T-cell (primary cell): Measurements from ENCODE around the gene GNAT1. TPM values are rescaled to one million over a fixed set of nuclear protein-coding genes. Genes with fewer than 3 reads are reported as not detected.

Experiments used
- ATAC-seq, 4 experiments: fragments of 200-7000 bp in 3 of 4; fragments of 150-1000 bp in 1 of 4; cut with Tn5 transposase; replicated peaks in 1 of 4; 1 replicate in 3 of 4; 2 replicates in 1 of 4; pipeline ENCODE4 v1.10.0; 2021; ENCODE audit warnings: moderate library complexity in 3 of 4, mild to moderate bottlenecking in 2 of 4, moderate number of reproducible peaks in 1 of 4
- CTCF ChIA-PET, 2 donors: fragments of 300-600 bp; sonication (Branson Sonifier 250); formaldehyde crosslinking; loops; one replicate each; lab custom pipeline; 2022; ENCODE audit warnings: antibody characterized with exemption in 2 of 2; lab: Charles Lee
- POLR2A ChIA-PET, 2 donors: fragments of 300-600 bp; sonication (Branson Sonifier 250); formaldehyde crosslinking; loops; one replicate each; lab custom pipeline; 2022; ENCODE audit warnings: antibody characterized with exemption in 2 of 2; lab: Charles Lee
- DNase-seq, 35 experiments: peaks; one replicate each; pipeline versions ENCODE4 v3.0.0 to v3.0.0-alpha.2; 2013 to 2023
- H3K27ac ChIP-seq: one replicate; pipeline ENCODE4 v1.5.1; 2013; ENCODE audit warnings: low read length
- H3K27me3 ChIP-seq, 2 experiments: replicated peaks in 1 of 2; 1 replicate in 1 of 2; 2 replicates in 1 of 2; pipeline versions ENCODE4 v1.6.1 to v1.7.0; 2013; ENCODE audit warnings: low read length in 1 of 2, mixed read lengths in 1 of 2; ENCODE audit not compliant: control insufficient read depth in 2 of 2, insufficient read depth in 2 of 2; ENCODE audit errors: extremely low read depth in 1 of 2
- H3K36me3 ChIP-seq, 2 donors: 1 replicate in 1 of 2; 2 replicates in 1 of 2; pipeline versions ENCODE4 v1.6.1 to v1.7.0; 2013; ENCODE audit warnings: low read length in 1 of 2; ENCODE audit not compliant: control insufficient read depth in 2 of 2, insufficient read depth in 1 of 2; ENCODE audit errors: extremely low read depth in 1 of 2
- H3K4me1 ChIP-seq, 2 experiments: 1 replicate in 1 of 2; 2 replicates in 1 of 2; pipeline versions ENCODE4 v1.6.1 to v1.7.0; 2013; ENCODE audit warnings: low read length in 2 of 2, mixed read lengths in 1 of 2; ENCODE audit not compliant: insufficient read depth in 2 of 2, control insufficient read depth in 1 of 2; ENCODE audit errors: extremely low read depth in 1 of 2
- H3K4me3 ChIP-seq, 2 donors: 1 replicate in 1 of 2; 2 replicates in 1 of 2; pipeline versions ENCODE4 v1.5.1 to v1.7.0; 2013; ENCODE audit warnings: mild to moderate bottlenecking in 2 of 2, low read length in 1 of 2, moderate library complexity in 1 of 2; ENCODE audit not compliant: control insufficient read depth in 1 of 2; ENCODE audit errors: extremely low read depth in 1 of 2
- H3K9me3 ChIP-seq: 2 replicates; pipeline ENCODE4 v1.7.0; 2013
- H3K27ac Mint-ChIP-seq, 2 donors: one replicate each; pipeline ENCODE4 v1.8.0; 2020 to 2021; ENCODE audit warnings: mild to moderate bottlenecking in 2 of 2, mixed read lengths in 2 of 2
- H3K27me3 Mint-ChIP-seq, 2 donors: one replicate each; pipeline ENCODE4 v1.8.0; 2021 to 2022; ENCODE audit warnings: mixed read lengths in 2 of 2
- H3K36me3 Mint-ChIP-seq: one replicate; pipeline ENCODE4 v1.8.0; 2021; ENCODE audit warnings: mixed read lengths
- H3K4me1 Mint-ChIP-seq, 3 donors: one replicate each; pipeline ENCODE4 v1.8.0; 2020 to 2022; ENCODE audit warnings: mixed read lengths in 3 of 3, mild to moderate bottlenecking in 1 of 3
- H3K4me3 Mint-ChIP-seq, 3 donors: one replicate each; pipeline ENCODE4 v1.8.0; 2020 to 2022; ENCODE audit warnings: mild to moderate bottlenecking in 3 of 3, mixed read lengths in 3 of 3, moderate library complexity in 3 of 3
- H3K9me3 Mint-ChIP-seq, 3 donors: one replicate each; pipeline ENCODE4 v1.8.0; 2020 to 2022; ENCODE audit warnings: mixed read lengths in 3 of 3
- WGBS: methylation state at CpG from one replicate; pipeline ENCODE4 v1.1.5; 2013; ENCODE audit warnings: missing lambda C conversion rate; ENCODE audit not compliant: insufficient coverage; 5-methylcytosine and 5-hydroxymethylcytosine counted together
- total RNA-seq, 35 experiments: library from RNA in 6 of 35; stranded (reverse) in 6 of 35; fragments of 120-200 nt in 1 of 35; gene quantifications; one replicate each; pipeline versions ENCODE4 v1.2.1 to v1.2.4 and lab custom pipeline; 2013 to 2026

GNAT1 gene
- total RNA-seq, 5 donors from 2014 or later (not counting 1 experiment from before 2014, with no cell fraction given) = 0.28 TPM; not detected in 4

- H3K9me3 ChIP-seq = no peaks in the 10 kb centered on the region
- no peaks in the 10 kb centered on the region for H3K27me3 Mint-ChIP-seq
- ChIA-PET CTCF (no interaction called here), POLR2A (no interaction called here)
- H3K36me3 Mint-ChIP-seq = no peaks in the 10 kb centered on the region
- no peak for DNase-seq
- no peak overlapping the region for H3K4me3 ChIP-seq
- no peaks in the 10 kb centered on the region for H3K4me1 Mint-ChIP-seq
- WGBS = 90% methylated on average over 18 of the region's 21 CpGs
- no peaks in the 10 kb centered on the region for H3K36me3 ChIP-seq
- H3K9me3 Mint-ChIP-seq = no peaks in the 10 kb centered on the region
- H3K27ac ChIP-seq = no peak overlapping the region
- H3K4me1 ChIP-seq = no peaks in the 10 kb centered on the region
- H3K4me3 Mint-ChIP-seq = no peak overlapping the region
- ATAC-seq = no peak
- no peak overlapping the region for H3K27ac Mint-ChIP-seq
- peaks cover 0 to 38% of the 10 kb centered on the region in 2 experiments for H3K27me3 ChIP-seq
Measured at GRCh38 chr3:50184242-50184978, 7.0 kb upstream of the GNAT1 start.

DNA sequence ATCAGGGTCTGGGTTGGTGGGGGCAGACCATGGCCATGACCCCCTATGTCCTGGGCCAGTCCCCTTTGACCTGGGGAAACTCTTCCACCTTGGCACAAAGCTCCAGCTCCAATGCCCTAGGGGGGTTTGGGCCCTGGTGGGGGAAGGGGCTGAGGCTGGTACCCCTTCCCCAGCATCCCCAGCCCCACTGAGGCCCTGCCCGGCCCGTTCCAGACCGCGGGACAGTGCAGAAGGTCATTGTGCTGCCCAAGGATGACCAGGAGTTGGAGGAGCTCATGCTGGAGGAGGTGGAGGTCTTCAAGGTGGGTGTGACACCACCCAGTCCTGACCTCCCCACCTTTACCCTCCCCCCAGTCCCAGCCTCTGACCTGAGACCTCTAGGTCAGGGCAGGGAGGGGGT, 6.2 kb upstream of the GNAT1 start:
- H3K4me1 Mint-ChIP-seq = no peaks in the 10 kb centered on the region
- Histone ChIP-seq H3K4me1 (no peaks in the 10 kb centered on the region), H3K36me3 (no peaks in the 10 kb centered on the region), H3K27me3 (peaks cover 0 to 38% of the 10 kb centered on the region in 2 experiments), H3K9me3 (no peaks in the 10 kb centered on the region), H3K27ac (no peak overlapping the region), H3K4me3 (no peak overlapping the region)
- H3K4me3 Mint-ChIP-seq = no peak overlapping the region
- no peaks in the 10 kb centered on the region for H3K27me3 Mint-ChIP-seq
- WGBS = no CpG with 5 or more reads among the region's 4 CpGs
- no peak for DNase-seq
- CTCF ChIA-PET = no interaction called here
- no peaks in the 10 kb centered on the region for H3K36me3 Mint-ChIP-seq
- no peak overlapping the region for H3K27ac Mint-ChIP-seq
- H3K9me3 Mint-ChIP-seq = no peaks in the 10 kb centered on the region
- POLR2A ChIA-PET = no interaction called here
- ATAC-seq = no peak

DNA sequence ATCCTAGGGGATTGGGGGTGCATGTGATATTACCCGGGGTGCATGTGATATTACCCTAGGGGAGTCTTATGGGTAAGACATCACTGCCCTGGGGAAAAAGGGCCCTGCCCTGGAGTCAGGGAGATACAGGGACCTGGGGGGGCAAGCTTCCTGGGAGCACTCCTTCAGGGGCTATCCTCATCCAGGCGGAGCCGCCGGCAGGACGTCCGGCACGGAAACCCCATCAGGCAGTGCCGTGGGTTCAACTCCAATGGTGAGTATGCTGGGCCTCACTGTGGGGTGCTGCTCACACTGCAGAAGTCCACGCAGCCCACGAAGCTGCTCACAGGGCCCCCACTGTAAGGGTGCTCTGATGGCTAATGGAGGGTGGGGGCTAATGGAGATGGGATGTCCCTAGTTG, 5.3 kb upstream of the GNAT1 start:
- H3K27me3 ChIP-seq = peaks cover 0 to 40% of the 10 kb centered on the region in 2 experiments
- no peak for ATAC-seq
- H3K4me3 ChIP-seq = no peak overlapping the region
- Mint-ChIP-seq H3K9me3 (no peaks in the 10 kb centered on the region), H3K36me3 (no peaks in the 10 kb centered on the region), H3K27me3 (no peaks in the 10 kb centered on the region), H3K4me3 (no peak overlapping the region), H3K27ac (no peak overlapping the region), H3K4me1 (no peaks in the 10 kb centered on the region)
- no peaks in the 10 kb centered on the region for H3K9me3 ChIP-seq
- H3K27ac ChIP-seq = no peak overlapping the region
- POLR2A ChIA-PET = no interaction called here
- H3K36me3 ChIP-seq = no peaks in the 10 kb centered on the region
- DNase-seq = no peak
- WGBS = 99% methylated on average over 7 of the region's 10 CpGs
- H3K4me1 ChIP-seq = no peaks in the 10 kb centered on the region
- CTCF ChIA-PET = no interaction called here

GRCh38 chr3:50187750-50188149, 3.7 kb upstream of the GNAT1 start:
- H3K36me3 ChIP-seq = no peaks in the 10 kb centered on the region
- no peak overlapping the region for H3K27ac ChIP-seq
- no peaks in the 10 kb centered on the region for H3K36me3 Mint-ChIP-seq
- H3K9me3 ChIP-seq = no peaks in the 10 kb centered on the region
- ChIA-PET POLR2A (interaction anchor here in 1 of 2 donors (0.6 kb wide), 1 partner anchor 11 kb away, joined by 5 read pairs; no protein-coding TSS in a partner anchor), CTCF (no interaction called here)
- H3K4me1 ChIP-seq = peaks cover 0 to 3% of the 10 kb centered on the region in 2 experiments
- peaks cover 0 to 52% of the 10 kb centered on the region in 2 experiments for H3K27me3 ChIP-seq
- peaks cover 0 to 2% (median 2%) of the 10 kb centered on the region in 3 donors for H3K4me1 Mint-ChIP-seq
- ATAC-seq (no peak), DNase-seq (no peak)
- peaks cover 2% of the 10 kb centered on the region in 2 donors for H3K27me3 Mint-ChIP-seq
- no peak overlapping the region for H3K4me3 ChIP-seq
- H3K4me3 Mint-ChIP-seq = no peak overlapping the region
- 89% methylated on average over 7 of the region's 19 CpGs for WGBS
- no peak overlapping the region for H3K27ac Mint-ChIP-seq
- no peaks in the 10 kb centered on the region for H3K9me3 Mint-ChIP-seq

DNA sequence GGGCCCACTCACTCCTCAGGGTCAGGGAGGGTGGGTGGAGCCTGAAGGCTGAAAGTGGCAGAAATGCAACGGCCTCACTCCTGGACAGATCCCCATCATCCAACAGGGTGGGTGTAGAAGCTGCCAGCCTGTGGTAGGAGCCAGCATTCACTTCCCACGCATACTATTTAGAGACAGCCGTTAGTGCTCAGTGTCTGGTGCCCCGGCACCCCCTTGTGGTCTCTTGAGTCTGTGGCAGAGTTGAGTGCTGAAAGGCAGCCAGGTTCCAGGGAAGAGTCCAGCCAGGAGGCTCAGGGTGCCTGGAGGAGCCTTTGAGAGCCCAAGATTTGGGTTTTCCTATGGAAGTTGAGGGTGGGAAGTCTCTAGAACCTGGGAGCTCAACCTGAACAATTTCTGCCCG, 2.1 kb upstream of the GNAT1 start:
- Histone ChIP-seq H3K27me3 (peaks cover 0 to 53% of the 10 kb centered on the region in 2 experiments), H3K27ac (no peak overlapping the region), H3K9me3 (no peaks in the 10 kb centered on the region), H3K4me3 (no peak overlapping the region), H3K36me3 (no peaks in the 10 kb centered on the region), H3K4me1 (peaks cover 0 to 18% of the 10 kb centered on the region in 2 experiments)
- POLR2A ChIA-PET = no interaction called here
- H3K4me1 Mint-ChIP-seq = peaks cover 0 to 9% (median 5%) of the 10 kb centered on the region in 3 donors
- H3K27me3 Mint-ChIP-seq = peaks cover 4% of the 10 kb centered on the region in 2 donors
- CTCF ChIA-PET = interaction anchor here in 1 of 2 donors (0.5 kb wide), 1 partner anchor 26 kb away, joined by 5 read pairs; no protein-coding TSS in a partner anchor
- DNase-seq (peak in 11 of 35 experiments; percentile 7 to 44 (median 22)), ATAC-seq (peak in 2 of 4 experiments; percentile 31 to 37)
- H3K9me3 Mint-ChIP-seq = no peaks in the 10 kb centered on the region
- no peak overlapping the region for H3K27ac Mint-ChIP-seq
- H3K36me3 Mint-ChIP-seq = no peaks in the 10 kb centered on the region
- WGBS = 27% methylated on average over 3 of the region's 5 CpGs
- no peak overlapping the region for H3K4me3 Mint-ChIP-seq

- CTCF ChIA-PET = interaction anchor here in 1 of 2 donors (0.6 to 1.0 kb wide), 3 partner anchors 50 to 74 kb away, joined by 4 to 7 read pairs (median 5); no protein-coding TSS in a partner anchor
- no peak for DNase-seq
- POLR2A ChIA-PET = no interaction called here
- Histone ChIP-seq H3K27ac (no peak overlapping the region), H3K27me3 (peaks cover 0 to 50% of the 10 kb centered on the region in 2 experiments), H3K4me1 (peaks cover 0 to 24% of the 10 kb centered on the region in 2 experiments), H3K36me3 (no peaks in the 10 kb centered on the region), H3K4me3 (no peak overlapping the region), H3K9me3 (no peaks in the 10 kb centered on the region)
- H3K4me1 Mint-ChIP-seq = peaks cover 4 to 14% (median 10%) of the 10 kb centered on the region in 3 donors
- ATAC-seq = no peak
- peaks cover 4 to 6% of the 10 kb centered on the region in 2 donors for H3K27me3 Mint-ChIP-seq
- no peaks in the 10 kb centered on the region for H3K9me3 Mint-ChIP-seq
- no peaks in the 10 kb centered on the region for H3K36me3 Mint-ChIP-seq
- H3K4me3 Mint-ChIP-seq = no peak overlapping the region
- H3K27ac Mint-ChIP-seq = no peak overlapping the region
- 81% methylated on average over 6 of the region's 7 CpGs for WGBS
Measured at GRCh38 chr3:50189989-50190388, 1.4 kb upstream of the GNAT1 start.
